Fibroblast of lung (primary cell): ENCODE data around the gene HCN3. TPM values are rescaled to one million over a fixed set of nuclear protein-coding genes. Genes with fewer than 3 reads are reported as not detected.

Experiments
- DNase-seq, 2 donors: peaks; one replicate each; pipeline versions ENCODE4 v3.0.0 to v3.0.0-alpha.2; 2010; ENCODE audit warnings: low read depth in 2 of 2
- H2AFZ ChIP-seq: 2 replicates; pipeline ENCODE4 v1.5.1; 2012; ENCODE audit warnings: low read length, control low read depth, inconsistent platforms
- H3K27ac ChIP-seq: 2 replicates; pipeline ENCODE4 v1.5.1; 2011; ENCODE audit warnings: low read length, control low read depth; ENCODE audit not compliant: insufficient read depth
- H3K27me3 ChIP-seq: 2 replicates; pipeline ENCODE4 v1.5.1; 2011; ENCODE audit warnings: mild to moderate bottlenecking, low read length; ENCODE audit not compliant: control insufficient read depth, insufficient read depth
- H3K36me3 ChIP-seq: 2 replicates; pipeline ENCODE4 v1.5.1; 2011; ENCODE audit warnings: low read length; ENCODE audit not compliant: control insufficient read depth, insufficient read depth
- H3K4me1 ChIP-seq: 2 replicates; pipeline ENCODE4 v1.5.1; 2011; ENCODE audit warnings: low read length; ENCODE audit not compliant: control insufficient read depth, insufficient read depth; ENCODE audit errors: extremely low read depth
- H3K4me2 ChIP-seq: 2 replicates; pipeline ENCODE4 v1.5.1; 2011; ENCODE audit warnings: low read length, control low read depth; ENCODE audit not compliant: insufficient read depth; ENCODE audit errors: extremely low read depth
- H3K4me3 ChIP-seq, 4 experiments: fragments of 200-600 bp in 1 of 4; sonication (generic) in 1 of 4; replicated peaks in 1 of 4; 2 replicates each; pipeline ENCODE4 v1.5.1; 2011 to 2016; ENCODE audit warnings: low read length in 4 of 4, low read depth in 3 of 4, mild to moderate bottlenecking in 3 of 4, control low read depth in 2 of 4, inconsistent platforms in 1 of 4, mixed read lengths in 1 of 4; ENCODE audit not compliant: insufficient read depth in 1 of 4; ENCODE audit errors: control extremely low read depth in 1 of 4
- H3K79me2 ChIP-seq: 2 replicates; pipeline ENCODE4 v1.5.1; 2012; ENCODE audit warnings: mild to moderate bottlenecking, low read length, inconsistent platforms; ENCODE audit not compliant: control insufficient read depth, insufficient read depth
- H3K9ac ChIP-seq: 2 replicates; pipeline ENCODE4 v1.5.1; 2011; ENCODE audit warnings: mild to moderate bottlenecking, low read length, control low read depth; ENCODE audit not compliant: insufficient read depth
- H3K9me3 ChIP-seq: 2 replicates; pipeline ENCODE4 v1.5.1; 2012; ENCODE audit warnings: low read depth, low read length; ENCODE audit not compliant: control insufficient read depth, insufficient read depth
- H4K20me1 ChIP-seq: 2 replicates; pipeline ENCODE4 v1.5.1; 2011; ENCODE audit warnings: low read length; ENCODE audit not compliant: control insufficient read depth, insufficient read depth; ENCODE audit errors: extremely low read depth
- CTCF ChIP-seq, 2 donors: IDR thresholded peaks in 1 of 2; conservative IDR thresholded peaks in 1 of 2; 1 replicate in 1 of 2; 2 replicates in 1 of 2; pipeline ENCODE4 v1.5.1; 2011 to 2012; ENCODE audit warnings: low read length in 2 of 2, control low read depth in 1 of 2, inconsistent platforms in 1 of 2, low read depth in 1 of 2, mild to moderate bottlenecking in 1 of 2
- EZH2 ChIP-seq: IDR thresholded peaks from 2 replicates; pipeline ENCODE4 v1.5.1; 2012; ENCODE audit warnings: low read length, control low read depth, mild to moderate bottlenecking; ENCODE audit errors: missing control alignments
- polyA plus RNA-seq, 2 donors: library from polyadenylated mRNA; depleted of rRNA in 1 of 2; stranded (reverse) in 1 of 2; unstranded in 1 of 2; fragments of >200 nt; gene quantifications; 2 replicates each; pipeline ENCODE4 v1.2.1, GENCODE V29; 2011 to 2012; ENCODE audit warnings: missing spikeins in 1 of 2
- total RNA-seq: library from RNA; depleted of rRNA; stranded (reverse); fragments of >200 nt; gene quantifications from 2 replicates; pipeline ENCODE4 v1.2.1, GENCODE V29; 2014

The HCN3 gene
- total and polyA plus RNA-seq, 2 donors (not counting 1 experiment from before 2014, with no cell fraction given), result 0.86 to 0.99 TPM

DNA sequence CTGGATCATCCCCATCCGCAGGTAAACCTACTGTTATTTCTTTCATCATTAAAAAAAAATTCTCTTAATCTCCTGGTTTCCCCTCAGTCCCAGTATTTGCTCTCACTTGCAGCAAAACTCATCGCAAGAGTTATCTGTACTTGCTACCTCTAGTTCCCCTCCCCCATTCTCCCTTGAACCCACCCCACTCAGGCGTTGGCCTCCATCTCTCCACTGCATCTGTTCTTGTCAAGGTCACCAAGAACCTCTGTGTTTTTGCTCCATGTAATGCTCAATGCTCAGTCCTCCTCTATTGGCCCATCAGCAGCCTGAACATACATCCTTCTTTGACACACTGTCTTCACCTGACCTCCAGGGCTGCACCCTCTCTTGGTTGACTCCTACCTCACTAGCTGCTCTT, 19.4 kb downstream of the HCN3 start:
- H3K79me2 ChIP-seq, result no peaks in the 10 kb centered on the region
- no peak overlapping the region for H3K4me2 ChIP-seq
- H3K27me3 ChIP-seq, result peaks cover 42% of the 10 kb centered on the region
- H2AFZ ChIP-seq, result no peak overlapping the region
- no peak for TF ChIP-seq CTCF (conservative IDR thresholded peaks at IDR 0.05 in 1 of 2, IDR thresholded peaks at IDR 0.05 in 1 of 2; ENCODE audit: low read depth in 1 of 2, low read length in 2 of 2)
- TF ChIP-seq EZH2, result no peak
- no peak overlapping the region for H3K9ac ChIP-seq
- H4K20me1 ChIP-seq, result no peaks in the 10 kb centered on the region
- DNase-seq, result no peak
- no peak overlapping the region for H3K27ac ChIP-seq
- H3K4me1 ChIP-seq, result no peaks in the 10 kb centered on the region
- no peaks in the 10 kb centered on the region for H3K36me3 ChIP-seq
- no peak overlapping the region for H3K4me3 ChIP-seq
- H3K9me3 ChIP-seq, result no peaks in the 10 kb centered on the region

- no peak overlapping the region for H3K4me3 ChIP-seq
Measured at GRCh38 chr1:155297384-155297783, 20.1 kb downstream of the HCN3 start.

DNA sequence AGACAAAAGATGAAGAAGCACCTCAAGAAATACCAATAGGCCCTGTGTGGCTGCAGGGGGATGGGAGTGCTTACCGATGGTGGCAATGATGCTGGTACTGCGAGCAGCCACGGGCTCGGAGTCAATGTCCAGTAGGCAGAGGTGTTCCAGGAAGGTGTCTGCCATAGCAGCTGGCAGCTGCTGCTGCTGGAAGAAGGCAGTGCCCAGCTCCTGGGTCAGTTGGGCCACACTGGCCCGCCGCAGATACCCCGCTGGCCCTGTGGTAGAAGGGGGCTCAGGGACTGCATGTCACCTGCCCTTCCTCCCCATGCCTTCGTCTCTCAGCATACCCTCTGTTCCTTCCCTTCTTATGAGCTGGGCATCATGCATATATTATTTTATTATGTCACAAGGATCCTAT, 22.8 kb downstream of the HCN3 start:
- H3K4me2 ChIP-seq, result no peak overlapping the region
- no peak overlapping the region for H3K9ac ChIP-seq
- H3K27me3 ChIP-seq, result peaks cover 24% of the 10 kb centered on the region
- H3K4me1 ChIP-seq, result no peaks in the 10 kb centered on the region
- no peaks in the 10 kb centered on the region for H3K36me3 ChIP-seq
- H3K9me3 ChIP-seq, result no peaks in the 10 kb centered on the region
- no peak for DNase-seq
- H3K27ac ChIP-seq, result no peak overlapping the region
- H3K4me3 ChIP-seq, result no peak overlapping the region
- H2AFZ ChIP-seq, result no peak overlapping the region
- H3K79me2 ChIP-seq, result no peaks in the 10 kb centered on the region
- H4K20me1 ChIP-seq, result no peaks in the 10 kb centered on the region
- TF ChIP-seq EZH2, result no peak
- no peak for TF ChIP-seq CTCF (conservative IDR thresholded peaks at IDR 0.05 in 1 of 2, IDR thresholded peaks at IDR 0.05 in 1 of 2; ENCODE audit: low read depth in 1 of 2, low read length in 2 of 2)

More at GRCh38 chr1:155297384-155297783, 20.1 kb downstream of the HCN3 start:
- peaks cover 42% of the 10 kb centered on the region for H3K27me3 ChIP-seq
- H3K9me3 ChIP-seq, result no peaks in the 10 kb centered on the region
- no peak overlapping the region for H3K9ac ChIP-seq
- no peak overlapping the region for H3K27ac ChIP-seq
- no peaks in the 10 kb centered on the region for H4K20me1 ChIP-seq
- no peaks in the 10 kb centered on the region for H3K79me2 ChIP-seq
- no peaks in the 10 kb centered on the region for H3K36me3 ChIP-seq
- no peak for TF ChIP-seq EZH2
- TF ChIP-seq CTCF (conservative IDR thresholded peaks at IDR 0.05 in 1 of 2, IDR thresholded peaks at IDR 0.05 in 1 of 2; ENCODE audit: low read depth in 1 of 2, low read length in 2 of 2), result no peak
- H2AFZ ChIP-seq, result no peak overlapping the region
- no peaks in the 10 kb centered on the region for H3K4me1 ChIP-seq
- H3K4me2 ChIP-seq, result no peak overlapping the region
- DNase-seq, result no peak
